ENCODE data around the gene NRTN. TPM values are rescaled to one million over a fixed set of nuclear protein-coding genes. Genes with fewer than 3 reads are reported as not detected.

Gene NRTN
- total and polyA plus RNA-seq, 2 of the 13 experiments (the other 11 are each of a cell fraction or from before 2014, with no cell fraction given) = 4.1 to 5.3 TPM

DNA sequence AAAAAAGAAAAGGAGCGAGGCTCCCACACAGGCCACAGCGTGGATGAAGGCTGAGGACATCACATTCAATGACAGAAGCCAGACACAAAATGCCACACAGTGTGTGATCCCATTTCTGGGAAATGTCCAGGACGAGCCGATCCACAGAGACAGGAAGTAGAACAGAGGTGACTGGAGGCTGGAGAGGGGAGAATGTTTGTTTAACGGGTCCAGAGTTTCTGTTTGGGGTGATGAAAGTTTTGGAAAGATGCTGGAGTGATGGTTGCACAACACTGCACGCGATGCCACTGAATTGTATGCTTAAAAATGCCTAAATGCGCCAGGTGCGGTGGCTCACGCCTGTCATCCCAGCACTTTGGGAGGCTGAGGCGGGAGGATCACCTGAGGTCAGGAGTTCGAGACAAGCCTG is 66.1 kb downstream of the NRTN start (continued):
- TF ChIP-seq TOPORS (CRISPR knock-in tag; IDR thresholded peaks at IDR 0.05) = 0 out of 2 replicates have a peak, but pooled peaks have one; percentile 42
- TF ChIP-seq, protein P1, sequence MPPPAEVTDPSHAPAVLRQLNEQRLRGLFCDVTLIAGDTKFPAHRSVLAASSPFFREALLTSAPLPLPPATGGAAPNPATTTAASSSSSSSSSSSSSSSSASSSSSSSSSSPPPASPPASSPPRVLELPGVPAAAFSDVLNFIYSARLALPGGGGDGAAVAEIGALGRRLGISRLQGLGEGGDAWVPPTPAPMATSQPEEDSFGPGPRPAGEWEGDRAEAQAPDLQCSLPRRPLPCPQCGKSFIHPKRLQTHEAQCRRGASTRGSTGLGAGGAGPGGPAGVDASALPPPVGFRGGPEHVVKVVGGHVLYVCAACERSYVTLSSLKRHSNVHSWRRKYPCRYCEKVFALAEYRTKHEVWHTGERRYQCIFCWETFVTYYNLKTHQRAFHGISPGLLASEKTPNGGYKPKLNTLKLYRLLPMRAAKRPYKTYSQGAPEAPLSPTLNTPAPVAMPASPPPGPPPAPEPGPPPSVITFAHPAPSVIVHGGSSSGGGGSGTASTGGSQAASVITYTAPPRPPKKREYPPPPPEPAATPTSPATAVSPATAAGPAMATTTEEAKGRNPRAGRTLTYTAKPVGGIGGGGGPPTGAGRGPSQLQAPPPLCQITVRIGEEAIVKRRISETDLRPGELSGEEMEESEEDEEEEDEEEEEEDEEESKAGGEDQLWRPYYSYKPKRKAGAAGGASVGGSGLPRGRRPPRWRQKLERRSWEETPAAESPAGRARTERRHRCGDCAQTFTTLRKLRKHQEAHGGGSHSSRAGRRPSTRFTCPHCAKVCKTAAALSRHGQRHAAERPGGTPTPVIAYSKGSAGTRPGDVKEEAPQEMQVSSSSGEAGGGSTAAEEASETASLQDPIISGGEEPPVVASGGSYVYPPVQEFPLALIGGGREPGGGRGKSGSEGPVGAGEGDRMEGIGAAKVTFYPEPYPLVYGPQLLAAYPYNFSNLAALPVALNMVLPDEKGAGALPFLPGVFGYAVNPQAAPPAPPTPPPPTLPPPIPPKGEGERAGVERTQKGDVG (CRISPR knock-in tag; IDR thresholded peaks at IDR 0.05; ENCODE audit: borderline replicate concordance) = peak; percentile 98
- TF ChIP-seq POLR2AphosphoS5 (IDR thresholded peaks at IDR 0.05; ENCODE audit: low read depth, low read length) = peak; percentile 54
- TF ChIP-seq ZNF614 (CRISPR knock-in tag; IDR thresholded peaks at IDR 0.05; ENCODE audit: borderline replicate concordance) = peak; percentile 99
- TF ChIP-seq SMYD3 (CRISPR knock-in tag; IDR thresholded peaks at IDR 0.05) = peak; percentile 55; the same call in 1 of the 2 replicates
- TF ChIP-seq BRCA1 (CRISPR knock-in tag; IDR thresholded peaks at IDR 0.05) = no peak
- TF ChIP-seq FOXJ3 (CRISPR knock-in tag; IDR thresholded peaks at IDR 0.05; ENCODE audit: borderline replicate concordance) = peak; percentile 91; the same call in 1 of the 2 replicates
- TF ChIP-seq PAX8 (CRISPR knock-in tag; IDR thresholded peaks at IDR 0.05; ENCODE audit: borderline replicate concordance) = no peak
- TF ChIP-seq PPARG (CRISPR knock-in tag; conservative IDR thresholded peaks at IDR 0.05) = peak; percentile 100
- TF ChIP-seq, protein P2, sequence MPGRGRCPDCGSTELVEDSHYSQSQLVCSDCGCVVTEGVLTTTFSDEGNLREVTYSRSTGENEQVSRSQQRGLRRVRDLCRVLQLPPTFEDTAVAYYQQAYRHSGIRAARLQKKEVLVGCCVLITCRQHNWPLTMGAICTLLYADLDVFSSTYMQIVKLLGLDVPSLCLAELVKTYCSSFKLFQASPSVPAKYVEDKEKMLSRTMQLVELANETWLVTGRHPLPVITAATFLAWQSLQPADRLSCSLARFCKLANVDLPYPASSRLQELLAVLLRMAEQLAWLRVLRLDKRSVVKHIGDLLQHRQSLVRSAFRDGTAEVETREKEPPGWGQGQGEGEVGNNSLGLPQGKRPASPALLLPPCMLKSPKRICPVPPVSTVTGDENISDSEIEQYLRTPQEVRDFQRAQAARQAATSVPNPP (CRISPR knock-in tag; IDR thresholded peaks at IDR 0.05) = 0 out of 2 replicates have a peak, but pooled peaks have one; percentile 53
- TF ChIP-seq, protein P3, sequence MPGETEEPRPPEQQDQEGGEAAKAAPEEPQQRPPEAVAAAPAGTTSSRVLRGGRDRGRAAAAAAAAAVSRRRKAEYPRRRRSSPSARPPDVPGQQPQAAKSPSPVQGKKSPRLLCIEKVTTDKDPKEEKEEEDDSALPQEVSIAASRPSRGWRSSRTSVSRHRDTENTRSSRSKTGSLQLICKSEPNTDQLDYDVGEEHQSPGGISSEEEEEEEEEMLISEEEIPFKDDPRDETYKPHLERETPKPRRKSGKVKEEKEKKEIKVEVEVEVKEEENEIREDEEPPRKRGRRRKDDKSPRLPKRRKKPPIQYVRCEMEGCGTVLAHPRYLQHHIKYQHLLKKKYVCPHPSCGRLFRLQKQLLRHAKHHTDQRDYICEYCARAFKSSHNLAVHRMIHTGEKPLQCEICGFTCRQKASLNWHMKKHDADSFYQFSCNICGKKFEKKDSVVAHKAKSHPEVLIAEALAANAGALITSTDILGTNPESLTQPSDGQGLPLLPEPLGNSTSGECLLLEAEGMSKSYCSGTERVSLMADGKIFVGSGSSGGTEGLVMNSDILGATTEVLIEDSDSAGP (CRISPR knock-in tag; IDR thresholded peaks at IDR 0.05; ENCODE audit: borderline replicate concordance) = no peak
- TF ChIP-seq, protein P4, sequence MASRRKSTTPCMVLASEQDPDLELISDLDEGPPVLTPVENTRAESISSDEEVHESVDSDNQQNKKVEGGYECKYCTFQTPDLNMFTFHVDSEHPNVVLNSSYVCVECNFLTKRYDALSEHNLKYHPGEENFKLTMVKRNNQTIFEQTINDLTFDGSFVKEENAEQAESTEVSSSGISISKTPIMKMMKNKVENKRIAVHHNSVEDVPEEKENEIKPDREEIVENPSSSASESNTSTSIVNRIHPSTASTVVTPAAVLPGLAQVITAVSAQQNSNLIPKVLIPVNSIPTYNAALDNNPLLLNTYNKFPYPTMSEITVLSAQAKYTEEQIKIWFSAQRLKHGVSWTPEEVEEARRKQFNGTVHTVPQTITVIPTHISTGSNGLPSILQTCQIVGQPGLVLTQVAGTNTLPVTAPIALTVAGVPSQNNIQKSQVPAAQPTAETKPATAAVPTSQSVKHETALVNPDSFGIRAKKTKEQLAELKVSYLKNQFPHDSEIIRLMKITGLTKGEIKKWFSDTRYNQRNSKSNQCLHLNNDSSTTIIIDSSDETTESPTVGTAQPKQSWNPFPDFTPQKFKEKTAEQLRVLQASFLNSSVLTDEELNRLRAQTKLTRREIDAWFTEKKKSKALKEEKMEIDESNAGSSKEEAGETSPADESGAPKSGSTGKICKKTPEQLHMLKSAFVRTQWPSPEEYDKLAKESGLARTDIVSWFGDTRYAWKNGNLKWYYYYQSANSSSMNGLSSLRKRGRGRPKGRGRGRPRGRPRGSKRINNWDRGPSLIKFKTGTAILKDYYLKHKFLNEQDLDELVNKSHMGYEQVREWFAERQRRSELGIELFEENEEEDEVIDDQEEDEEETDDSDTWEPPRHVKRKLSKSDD (CRISPR knock-in tag; IDR thresholded peaks at IDR 0.05; ENCODE audit: low read depth) = peak; percentile 81; the same call in 1 of the 2 replicates
- TF ChIP-seq ZNF883 (CRISPR knock-in tag; IDR thresholded peaks at IDR 0.05; ENCODE audit: not compliant biosample characterization) = no peak
- peak; percentile 55 for TF ChIP-seq CREB1 (IDR thresholded peaks at IDR 0.05)
- TF ChIP-seq CREB1 (CRISPR knock-in tag; IDR thresholded peaks at IDR 0.05) = peak; percentile 65
- no peak for TF ChIP-seq PHF20 (CRISPR knock-in tag; IDR thresholded peaks at IDR 0.05)
- no peak for TF ChIP-seq RBM22 (optimal IDR thresholded peaks at IDR 0.05; ENCODE audit: low read length)
- TF ChIP-seq, protein P5, sequence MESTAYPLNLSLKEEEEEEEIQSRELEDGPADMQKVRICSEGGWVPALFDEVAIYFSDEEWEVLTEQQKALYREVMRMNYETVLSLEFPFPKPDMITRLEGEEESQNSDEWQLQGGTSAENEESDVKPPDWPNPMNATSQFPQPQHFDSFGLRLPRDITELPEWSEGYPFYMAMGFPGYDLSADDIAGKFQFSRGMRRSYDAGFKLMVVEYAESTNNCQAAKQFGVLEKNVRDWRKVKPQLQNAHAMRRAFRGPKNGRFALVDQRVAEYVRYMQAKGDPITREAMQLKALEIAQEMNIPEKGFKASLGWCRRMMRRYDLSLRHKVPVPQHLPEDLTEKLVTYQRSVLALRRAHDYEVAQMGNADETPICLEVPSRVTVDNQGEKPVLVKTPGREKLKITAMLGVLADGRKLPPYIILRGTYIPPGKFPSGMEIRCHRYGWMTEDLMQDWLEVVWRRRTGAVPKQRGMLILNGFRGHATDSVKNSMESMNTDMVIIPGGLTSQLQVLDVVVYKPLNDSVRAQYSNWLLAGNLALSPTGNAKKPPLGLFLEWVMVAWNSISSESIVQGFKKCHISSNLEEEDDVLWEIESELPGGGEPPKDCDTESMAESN (CRISPR knock-in tag; conservative IDR thresholded peaks at IDR 0.05) = peak; percentile 72; the same call in 1 of the 2 replicates
- no peak for TF ChIP-seq ZBTB42 (CRISPR knock-in tag; IDR thresholded peaks at IDR 0.05)
- peak; percentile 99 for TF ChIP-seq ETV5 (CRISPR knock-in tag; IDR thresholded peaks at IDR 0.05; ENCODE audit: borderline replicate concordance)
